GM12872 (cell line): Measurements from ENCODE around the gene AUTS2.

ENCODE experiments used
- CTCF ChIP-seq: IDR thresholded peaks from 3 replicates; pipeline ENCODE4 v1.5.1; 2011; ENCODE audit warnings: low read depth, mild to moderate bottlenecking, low read length, moderate library complexity; ENCODE audit not compliant: insufficient read depth

Gene AUTS2

GRCh38 chr7:69803699-69804516, 205.6 kb downstream of the AUTS2 start:
- TF ChIP-seq CTCF, result no peak

GRCh38 chr7:69804962-69805361, 206.7 kb downstream of the AUTS2 start:
- no peak for TF ChIP-seq CTCF

GRCh38 chr7:69808391-69808790, 210.1 kb downstream of the AUTS2 start:
- no peak for TF ChIP-seq CTCF

- no peak for TF ChIP-seq CTCF
These were observed 213.4 kb downstream of the AUTS2 start for GRCh38 chr7:69811476-69812308.

- no peak for TF ChIP-seq CTCF
These were observed 214.5 kb downstream of the AUTS2 start for GRCh38 chr7:69812756-69813155.

GRCh38 chr7:69813637-69814240, 215.5 kb downstream of the AUTS2 start:
- TF ChIP-seq CTCF, result no peak

- no peak for TF ChIP-seq CTCF
These were observed 216.2 kb downstream of the AUTS2 start for GRCh38 chr7:69814421-69814962.
